Testis (tissue), 2 donors: ENCODE results near the gene MKNK1.

ENCODE experiments used
- POLR2A ChIP-seq: fragments of 450-650 bp; IDR thresholded peaks from one replicate; pipeline ENCODE4 v1.6.1; 2017; ENCODE audit warnings: antibody characterized with exemption, mild to moderate bottlenecking, moderate library complexity
- TF ChIP-seq, protein P1 (sequence below), 3 experiments: fragments of 450-650 bp in 2 of 3; fragments of 200-600 bp in 1 of 3; sonication (generic) in 1 of 3; IDR thresholded peaks; one replicate each; pipeline ENCODE4 v1.5.1; 2016 to 2019; ENCODE audit warnings: antibody characterized with exemption in 3 of 3, mild to moderate bottlenecking in 2 of 3, moderate library complexity in 1 of 3

DNA sequence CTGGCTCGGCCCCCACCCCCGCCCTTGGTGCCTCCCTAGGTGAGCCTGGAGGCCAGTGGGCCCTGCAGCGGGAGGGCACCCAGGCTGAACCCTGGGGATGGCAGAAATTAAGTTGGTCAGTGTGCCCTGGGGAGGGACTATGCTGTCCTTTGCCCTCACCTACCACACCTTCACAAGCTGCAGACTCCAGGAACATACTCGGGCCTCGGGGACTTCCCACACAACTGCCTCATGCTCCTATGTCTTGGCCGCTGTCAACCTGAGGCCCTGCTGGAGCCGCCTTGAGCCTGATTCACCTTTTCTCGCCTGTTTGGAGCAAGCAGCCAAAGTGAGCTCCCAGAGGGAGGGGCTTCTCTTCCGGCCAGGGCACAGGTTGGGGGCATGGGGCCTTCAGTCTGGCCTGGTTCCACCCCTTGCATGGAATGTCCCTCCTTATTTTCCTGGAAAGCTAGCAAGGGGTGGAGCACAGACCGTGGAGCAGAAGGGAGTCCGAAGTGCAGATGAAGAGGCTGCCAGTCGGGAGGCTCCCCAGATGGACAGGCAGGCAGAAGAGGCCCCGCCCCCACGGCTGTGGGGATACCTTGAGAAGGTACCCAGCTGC, 77.3 kb downstream of the MKNK1 start:
- TF ChIP-seq, protein P1, sequence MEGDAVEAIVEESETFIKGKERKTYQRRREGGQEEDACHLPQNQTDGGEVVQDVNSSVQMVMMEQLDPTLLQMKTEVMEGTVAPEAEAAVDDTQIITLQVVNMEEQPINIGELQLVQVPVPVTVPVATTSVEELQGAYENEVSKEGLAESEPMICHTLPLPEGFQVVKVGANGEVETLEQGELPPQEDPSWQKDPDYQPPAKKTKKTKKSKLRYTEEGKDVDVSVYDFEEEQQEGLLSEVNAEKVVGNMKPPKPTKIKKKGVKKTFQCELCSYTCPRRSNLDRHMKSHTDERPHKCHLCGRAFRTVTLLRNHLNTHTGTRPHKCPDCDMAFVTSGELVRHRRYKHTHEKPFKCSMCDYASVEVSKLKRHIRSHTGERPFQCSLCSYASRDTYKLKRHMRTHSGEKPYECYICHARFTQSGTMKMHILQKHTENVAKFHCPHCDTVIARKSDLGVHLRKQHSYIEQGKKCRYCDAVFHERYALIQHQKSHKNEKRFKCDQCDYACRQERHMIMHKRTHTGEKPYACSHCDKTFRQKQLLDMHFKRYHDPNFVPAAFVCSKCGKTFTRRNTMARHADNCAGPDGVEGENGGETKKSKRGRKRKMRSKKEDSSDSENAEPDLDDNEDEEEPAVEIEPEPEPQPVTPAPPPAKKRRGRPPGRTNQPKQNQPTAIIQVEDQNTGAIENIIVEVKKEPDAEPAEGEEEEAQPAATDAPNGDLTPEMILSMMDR (IDR thresholded peaks at IDR 0.05), result no peak
- no peak for TF ChIP-seq POLR2A
